HL-60/S4 (cell line): ENCODE results near the gene GNG11.

Source experiments
- in situ Hi-C: fragments of 300-500 bp; cut with MboI; formaldehyde crosslinking; loops from 2 replicates; pipeline ENCODE4 v1.14.3; 2022; ENCODE audit warnings: low sequenced_read_pairs

GNG11 gene

DNA sequence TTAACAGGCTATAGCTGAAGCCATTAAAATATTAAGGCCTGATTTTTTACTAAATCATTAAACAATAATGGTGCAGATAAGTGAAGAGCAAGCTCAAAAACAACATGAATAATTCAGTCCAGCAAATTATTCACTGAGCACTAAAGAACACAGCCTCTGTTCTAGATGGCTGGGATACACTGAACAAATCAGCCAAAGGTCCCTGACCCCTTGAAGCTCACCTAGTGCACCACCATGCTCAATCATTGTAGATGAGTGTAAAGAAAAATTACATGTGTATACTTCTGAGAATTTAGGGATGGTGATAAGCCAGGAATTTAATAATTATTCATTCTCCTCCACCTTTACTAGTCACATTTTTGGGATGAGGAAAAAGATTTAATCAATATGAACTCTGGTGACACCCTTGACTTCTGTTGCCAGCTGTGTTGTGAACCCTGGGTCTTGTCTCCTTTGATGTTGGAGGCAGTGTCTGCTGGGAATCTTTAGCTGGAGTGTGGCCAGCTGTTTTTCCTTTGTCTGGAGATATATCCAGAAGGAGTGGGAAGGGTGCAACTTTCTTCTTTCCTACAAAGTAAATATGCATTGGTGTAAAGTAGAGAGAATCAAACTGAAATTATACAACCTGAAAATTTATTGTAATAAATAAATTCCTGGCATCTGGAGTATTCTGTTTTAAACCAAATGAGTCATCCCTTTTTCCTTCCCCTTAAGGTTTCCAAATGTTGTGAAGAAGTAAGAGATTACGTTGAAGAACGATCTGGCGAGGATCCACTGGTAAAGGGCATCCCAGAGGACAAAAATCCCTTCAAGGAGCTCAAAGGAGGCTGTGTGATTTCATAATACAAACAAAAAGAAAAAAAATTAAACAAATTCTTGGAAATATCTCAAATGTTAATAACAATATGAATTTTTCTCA, 11.2 kb upstream of the GNG11 start:
- in situ Hi-C loops, result loop anchor here (25.0 kb wide), 1 partner anchor 177 kb away; no protein-coding TSS in a partner anchor

- in situ Hi-C loops, result loop anchor here (25.0 kb wide), 1 partner anchor 176 kb away; no protein-coding TSS in a partner anchor
These were observed 10.3 kb upstream of the GNG11 start for GRCh38 chr7:93911242-93911641.

- in situ Hi-C loops, result loop anchor here (25.0 kb wide), 1 partner anchor 176 kb away; no protein-coding TSS in a partner anchor
These were observed 9.9 kb upstream of the GNG11 start for GRCh38 chr7:93911661-93912060.

DNA sequence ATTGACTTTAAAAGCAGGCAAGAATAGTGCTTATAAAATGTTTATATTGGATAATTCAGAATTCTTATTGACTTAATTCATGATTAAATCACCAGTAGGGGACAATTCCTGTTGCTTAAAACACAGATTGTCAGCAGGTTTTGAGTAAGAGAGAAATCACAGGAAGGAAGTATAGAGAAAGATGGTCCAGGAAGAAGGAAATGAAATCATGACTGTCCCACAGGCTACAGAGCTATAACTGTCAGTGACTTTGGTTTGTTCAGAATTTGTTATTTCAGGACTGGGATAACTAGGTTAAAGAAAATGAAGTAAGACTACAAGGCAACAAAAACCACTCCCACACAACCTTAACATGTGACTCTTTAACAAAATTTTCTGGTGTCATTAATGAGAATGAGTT, 8.3 kb upstream of the GNG11 start:
- in situ Hi-C loops, result loop anchor here (25.0 kb wide), 1 partner anchor 174 kb away; no protein-coding TSS in a partner anchor

DNA sequence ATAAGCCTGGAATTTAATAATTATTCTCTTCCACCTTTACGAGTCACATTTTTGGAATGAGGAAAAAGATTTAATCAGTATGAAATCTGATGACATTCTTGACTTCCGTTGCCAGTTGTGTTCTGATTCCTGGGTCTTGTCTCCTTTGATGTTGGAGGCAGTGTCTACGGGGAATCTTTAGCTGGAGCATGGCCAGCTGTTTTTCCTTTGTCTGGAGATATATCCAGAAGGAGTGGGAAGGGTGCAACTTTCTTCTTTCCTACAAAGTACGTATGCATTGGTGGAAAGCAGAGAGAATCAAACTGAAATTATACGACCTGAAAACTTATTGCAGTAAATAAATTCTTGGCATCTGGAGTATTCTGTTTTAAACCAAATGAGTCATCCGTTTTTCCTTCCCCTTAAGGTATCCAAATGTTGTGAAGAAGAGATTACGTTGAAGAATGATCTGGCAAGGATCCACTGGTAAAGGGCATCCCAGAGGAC, 6.9 kb upstream of the GNG11 start:
- in situ Hi-C loops, result loop anchor here (25.0 kb wide), 1 partner anchor 173 kb away; no protein-coding TSS in a partner anchor

GRCh38 chr7:93915206-93915842, 6.2 kb upstream of the GNG11 start:
- in situ Hi-C loops, result loop anchor here (25.0 kb wide), 1 partner anchor 172 kb away; no protein-coding TSS in a partner anchor

DNA sequence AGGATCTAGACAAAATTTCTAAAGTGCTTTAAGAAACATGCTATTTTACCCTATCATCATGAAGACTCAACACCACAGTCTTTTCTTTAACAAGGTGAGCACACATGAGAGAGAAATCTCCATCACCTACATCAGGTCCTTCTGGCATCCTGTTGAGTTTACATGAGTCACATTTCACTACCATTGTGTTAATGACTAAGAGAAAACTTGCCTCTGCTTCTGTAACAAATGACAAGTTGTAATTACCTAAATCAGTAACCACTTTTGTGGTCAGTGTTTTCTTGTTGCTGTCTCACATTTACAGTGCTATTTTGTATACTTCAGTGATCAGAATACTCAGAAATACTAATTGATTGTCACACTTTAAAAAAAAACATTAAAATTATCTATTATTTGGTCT, 5.6 kb upstream of the GNG11 start:
- in situ Hi-C loops, result loop anchor here (25.0 kb wide), 1 partner anchor 171 kb away; no protein-coding TSS in a partner anchor

DNA sequence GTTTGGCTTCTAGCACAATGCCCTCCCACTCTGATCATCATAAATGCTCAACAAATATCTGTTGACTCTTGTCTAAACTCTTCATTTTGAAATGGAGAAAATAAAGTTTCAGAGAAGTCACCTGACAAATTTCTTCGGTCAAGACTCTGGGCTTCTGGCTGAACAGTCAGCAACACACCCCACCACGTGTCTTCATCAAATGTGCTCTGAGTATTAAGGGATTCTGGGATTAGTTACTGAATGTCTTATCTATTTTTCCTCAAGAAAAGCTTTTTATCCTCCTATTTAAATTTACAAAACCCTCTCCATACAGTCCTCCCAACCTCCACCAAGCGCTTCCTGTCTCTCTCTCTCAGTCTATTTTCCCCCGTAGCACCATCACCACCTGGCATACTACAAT, 5.2 kb upstream of the GNG11 start:
- in situ Hi-C loops, result loop anchor here (25.0 kb wide), 1 partner anchor 171 kb away; no protein-coding TSS in a partner anchor

- in situ Hi-C loops, result loop anchor here (25.0 kb wide), 1 partner anchor 167 kb away; no protein-coding TSS in a partner anchor
These were observed 896 bp upstream of the GNG11 start for GRCh38 chr7:93920496-93921182.

GRCh38 chr7:93921186-93921585, 349 bp upstream of the GNG11 start:
- in situ Hi-C loops, result loop anchor here (25.0 kb wide), 1 partner anchor 166 kb away; no protein-coding TSS in a partner anchor

DNA sequence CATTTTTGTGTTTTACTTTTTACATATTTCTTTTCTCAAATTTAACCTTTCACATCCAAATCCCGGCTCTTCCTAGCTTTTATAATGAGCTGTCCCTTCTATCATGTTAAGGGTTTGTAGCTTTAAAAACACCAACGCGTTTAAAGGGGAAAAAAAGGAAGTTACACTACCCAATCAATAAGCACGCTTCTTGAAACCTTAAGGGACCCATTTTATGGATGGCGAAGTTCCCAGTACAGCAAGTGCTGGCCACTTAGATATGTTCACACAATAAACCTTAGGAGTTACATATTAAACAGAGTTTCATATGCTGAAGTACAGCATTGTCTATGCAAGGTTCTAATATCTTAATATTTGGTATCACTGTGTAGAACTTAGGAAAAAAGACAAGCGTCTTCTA, 1.8 kb downstream of the GNG11 start:
- in situ Hi-C loops, result loop anchor here (25.0 kb wide), 1 partner anchor 164 kb away; no protein-coding TSS in a partner anchor

- in situ Hi-C loops, result loop anchor here (25.0 kb wide), 1 partner anchor 163 kb away; no protein-coding TSS in a partner anchor
These were observed 2.4 kb downstream of the GNG11 start for GRCh38 chr7:93923942-93924341.

DNA sequence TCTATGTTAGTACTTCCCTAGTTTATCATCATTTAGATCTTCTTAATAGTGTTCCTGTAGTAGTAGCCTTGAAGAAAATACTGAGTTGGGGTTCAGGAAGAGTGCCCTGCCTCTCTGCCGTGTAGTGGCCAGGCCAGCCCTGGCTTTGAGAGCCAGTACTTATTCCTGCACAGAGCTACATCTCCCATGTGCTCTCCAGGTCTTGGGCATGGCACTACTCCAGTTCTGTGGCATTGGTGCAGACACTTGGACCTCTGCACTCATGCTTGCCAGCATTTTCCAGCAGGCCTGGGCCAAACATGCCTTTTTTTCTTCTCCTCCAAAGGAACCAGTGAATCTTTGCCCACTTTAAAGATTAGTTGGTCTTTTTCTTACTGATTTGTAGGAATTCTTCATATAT, 5.3 kb downstream of the GNG11 start:
- in situ Hi-C loops, result no loop called here

GRCh38 chr7:93927585-93927984, 6.0 kb downstream of the GNG11 start:
- in situ Hi-C loops, result no loop called here

GRCh38 chr7:93931655-93932054, 10.1 kb downstream of the GNG11 start:
- in situ Hi-C loops, result no loop called here

DNA sequence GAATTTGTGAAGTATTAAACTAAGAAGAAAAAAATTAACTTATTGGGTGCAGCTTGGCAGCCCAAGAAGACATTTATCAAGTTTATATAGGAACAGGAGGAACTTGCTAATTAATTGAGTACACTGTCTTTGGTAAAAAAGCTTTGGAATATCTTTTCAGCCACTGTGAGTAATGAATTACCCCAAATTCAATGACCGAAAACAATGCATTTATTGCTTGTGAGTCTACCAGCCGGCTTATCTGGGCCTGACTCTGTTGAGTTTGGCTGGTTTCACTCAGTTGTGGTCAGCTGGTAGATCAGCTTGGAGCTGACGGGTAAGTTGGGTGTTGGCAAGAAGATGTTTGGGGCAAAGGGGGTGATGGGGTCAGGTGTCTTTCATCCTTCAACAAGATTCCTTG, 11.6 kb downstream of the GNG11 start:
- in situ Hi-C loops, result no loop called here

DNA sequence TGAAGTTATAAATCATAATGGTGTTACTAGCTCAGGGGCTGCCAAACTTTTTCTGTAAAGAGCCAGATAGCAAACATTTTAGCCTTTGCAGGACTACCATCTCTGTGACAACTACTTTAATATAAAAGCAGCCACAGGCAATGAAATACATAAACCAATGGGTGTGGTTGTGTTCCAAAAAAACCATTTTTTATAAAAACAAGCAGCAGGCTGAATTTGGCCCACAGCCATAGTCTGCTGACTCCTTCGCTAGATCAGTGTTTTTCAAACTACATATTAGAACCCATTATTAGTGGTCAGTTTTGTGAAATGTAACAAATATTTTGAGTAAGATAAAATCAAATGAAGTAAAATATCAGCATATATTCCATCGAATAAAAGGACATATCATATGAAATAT, 13.6 kb downstream of the GNG11 start:
- in situ Hi-C loops, result no loop called here

GRCh38 chr7:93937818-93938217, 16.3 kb downstream of the GNG11 start:
- in situ Hi-C loops, result no loop called here

DNA sequence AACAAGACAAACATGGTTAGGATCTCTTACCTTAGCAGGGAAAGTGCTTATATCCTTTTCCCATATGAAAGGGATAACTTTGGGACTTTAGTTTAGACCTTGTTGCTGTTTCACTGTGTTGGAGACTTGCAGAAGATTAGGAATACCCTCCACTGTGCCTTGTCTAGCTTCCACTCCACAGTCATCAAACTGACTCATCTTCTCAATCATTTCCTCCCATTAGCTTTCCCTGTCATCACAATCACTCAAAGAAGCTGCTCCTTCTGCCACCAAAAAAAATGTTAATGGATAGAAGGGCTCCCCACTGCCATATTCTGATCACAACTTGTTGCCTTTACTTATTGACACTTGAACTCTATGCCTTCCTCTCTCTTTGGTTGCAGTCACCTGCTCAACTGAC, 16.8 kb downstream of the GNG11 start:
- in situ Hi-C loops, result no loop called here

- in situ Hi-C loops, result no loop called here
These were observed 20.4 kb downstream of the GNG11 start for GRCh38 chr7:93941945-93942344.
